Hepatocyte (in vitro differentiated cells): ENCODE results near the gene FRRS1L.

Source experiments
- EZH2 ChIP-seq: fragments of 200-600 bp; sonication (generic); IDR thresholded peaks from 2 replicates; pipeline ENCODE4 v1.6.1; 2016; ENCODE audit warnings: antibody characterized with exemption, mild to moderate bottlenecking, borderline replicate concordance
- EZH2phosphoT487 ChIP-seq: fragments of 200-600 bp; sonication (generic); IDR thresholded peaks from one replicate; pipeline ENCODE4 v1.6.1; 2018; ENCODE audit warnings: antibody characterized with exemption, mild to moderate bottlenecking, low read depth, moderate library complexity; ENCODE audit not compliant: unreplicated experiment, severe bottlenecking
- TF ChIP-seq, protein P1 (sequence below): fragments of 200-600 bp; sonication (generic); IDR thresholded peaks from 2 replicates; pipeline ENCODE4 v1.5.1; 2016; ENCODE audit warnings: antibody characterized with exemption, mild to moderate bottlenecking; ENCODE audit not compliant: poor library complexity

DNA sequence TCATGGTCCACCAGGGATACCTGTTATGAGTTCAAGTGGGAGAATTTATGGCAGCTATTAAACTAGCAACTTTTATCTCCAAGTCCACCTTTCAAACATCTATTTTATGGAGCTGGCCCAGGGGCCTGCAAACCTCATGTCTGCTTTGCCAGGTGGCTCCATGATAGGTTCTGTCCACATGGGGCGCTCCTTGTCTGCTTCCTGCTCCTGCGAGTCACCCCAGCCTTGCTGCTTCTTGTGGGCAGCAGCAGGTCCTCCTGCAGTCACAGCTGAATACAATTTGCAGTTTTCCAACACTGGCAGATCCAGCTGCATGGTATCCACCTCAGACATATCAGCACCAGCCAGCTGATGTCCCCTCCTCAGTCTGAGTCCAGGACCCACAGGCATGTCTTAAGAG, 39.6 kb upstream of the FRRS1L start:
- TF ChIP-seq EZH2 (no peak), EZH2phosphoT487 (no peak)
- TF ChIP-seq, protein P1, sequence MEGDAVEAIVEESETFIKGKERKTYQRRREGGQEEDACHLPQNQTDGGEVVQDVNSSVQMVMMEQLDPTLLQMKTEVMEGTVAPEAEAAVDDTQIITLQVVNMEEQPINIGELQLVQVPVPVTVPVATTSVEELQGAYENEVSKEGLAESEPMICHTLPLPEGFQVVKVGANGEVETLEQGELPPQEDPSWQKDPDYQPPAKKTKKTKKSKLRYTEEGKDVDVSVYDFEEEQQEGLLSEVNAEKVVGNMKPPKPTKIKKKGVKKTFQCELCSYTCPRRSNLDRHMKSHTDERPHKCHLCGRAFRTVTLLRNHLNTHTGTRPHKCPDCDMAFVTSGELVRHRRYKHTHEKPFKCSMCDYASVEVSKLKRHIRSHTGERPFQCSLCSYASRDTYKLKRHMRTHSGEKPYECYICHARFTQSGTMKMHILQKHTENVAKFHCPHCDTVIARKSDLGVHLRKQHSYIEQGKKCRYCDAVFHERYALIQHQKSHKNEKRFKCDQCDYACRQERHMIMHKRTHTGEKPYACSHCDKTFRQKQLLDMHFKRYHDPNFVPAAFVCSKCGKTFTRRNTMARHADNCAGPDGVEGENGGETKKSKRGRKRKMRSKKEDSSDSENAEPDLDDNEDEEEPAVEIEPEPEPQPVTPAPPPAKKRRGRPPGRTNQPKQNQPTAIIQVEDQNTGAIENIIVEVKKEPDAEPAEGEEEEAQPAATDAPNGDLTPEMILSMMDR = no peak
